Neutrophil (primary cell): ENCODE measurements around the gene LRBA.

Experiments used
- H3K27ac ChIP-seq: fragments of 200-600 bp; sonication (generic); 2 replicates; pipeline ENCODE4 v1.5.1; 2016; ENCODE audit warnings: mild to moderate bottlenecking, moderate library complexity
- H3K27me3 ChIP-seq: fragments of 200-600 bp; sonication (generic); 2 replicates; pipeline ENCODE4 v1.6.0; 2016; ENCODE audit warnings: mild to moderate bottlenecking
- H3K36me3 ChIP-seq: fragments of 200-600 bp; sonication (generic); 2 replicates; pipeline ENCODE4 v1.5.1; 2017
- H3K4me1 ChIP-seq, 2 experiments: fragments of 200-600 bp in 1 of 2; sonication (generic) in 1 of 2; 1 replicate in 1 of 2; 2 replicates in 1 of 2; pipeline versions ENCODE4 v1.5.1 to v1.6.1; 2013 to 2016; ENCODE audit warnings: low read depth in 1 of 2, low read length in 1 of 2, mild to moderate bottlenecking in 1 of 2, moderate library complexity in 1 of 2; ENCODE audit not compliant: control insufficient read depth in 1 of 2, insufficient read depth in 1 of 2
- H3K4me3 ChIP-seq, 2 experiments: fragments of 200-600 bp in 1 of 2; sonication (generic) in 1 of 2; 1 replicate in 1 of 2; 2 replicates in 1 of 2; pipeline ENCODE4 v1.5.1; 2013 to 2016; ENCODE audit warnings: low read depth in 1 of 2, low read length in 1 of 2, mild to moderate bottlenecking in 1 of 2, moderate library complexity in 1 of 2
- H3K9me3 ChIP-seq: fragments of 200-600 bp; sonication (generic); 2 replicates; pipeline ENCODE4 v1.5.1; 2016
- CTCF ChIP-seq: fragments of 200-600 bp; sonication (generic); IDR thresholded peaks from 2 replicates; pipeline ENCODE4 v1.5.1; 2016; ENCODE audit warnings: antibody characterized with exemption

The LRBA gene

GRCh38 chr4:150256225-150256620 lies 758.9 kb downstream of the LRBA start:
- Histone ChIP-seq H3K27ac (no peak overlapping the region), H3K36me3 (no peaks in the 10 kb centered on the region), H3K9me3 (no peaks in the 10 kb centered on the region), H3K4me3 (no peak overlapping the region), H3K27me3 (no peaks in the 10 kb centered on the region), H3K4me1 (no peaks in the 10 kb centered on the region)
- TF ChIP-seq CTCF: no peak

GRCh38 chr4:150255610-150256224 lies 759.4 kb downstream of the LRBA start:
- no peaks in the 10 kb centered on the region for H3K4me1 ChIP-seq
- no peaks in the 10 kb centered on the region for H3K36me3 ChIP-seq
- no peak overlapping the region for H3K4me3 ChIP-seq
- TF ChIP-seq CTCF: no peak
- no peaks in the 10 kb centered on the region for H3K27me3 ChIP-seq
- H3K27ac ChIP-seq: no peak overlapping the region
- no peaks in the 10 kb centered on the region for H3K9me3 ChIP-seq

- TF ChIP-seq CTCF: no peak
Measured at GRCh38 chr4:150253965-150254630, 761.0 kb downstream of the LRBA start.

GRCh38 chr4:150253416-150253815 lies 761.7 kb downstream of the LRBA start:
- Histone ChIP-seq H3K4me3 (no peak overlapping the region), H3K27ac (no peak overlapping the region), H3K4me1 (no peaks in the 10 kb centered on the region), H3K27me3 (no peaks in the 10 kb centered on the region), H3K9me3 (no peaks in the 10 kb centered on the region), H3K36me3 (no peaks in the 10 kb centered on the region)
- TF ChIP-seq CTCF: no peak

More at GRCh38 chr4:150253965-150254630, 761.0 kb downstream of the LRBA start:
- H3K9me3 ChIP-seq: no peaks in the 10 kb centered on the region
- no peaks in the 10 kb centered on the region for H3K27me3 ChIP-seq
- no peaks in the 10 kb centered on the region for H3K4me1 ChIP-seq
- no peaks in the 10 kb centered on the region for H3K36me3 ChIP-seq
- H3K27ac ChIP-seq: no peak overlapping the region
- no peak overlapping the region for H3K4me3 ChIP-seq

- H3K36me3 ChIP-seq: no peaks in the 10 kb centered on the region
- H3K9me3 ChIP-seq: no peaks in the 10 kb centered on the region
- no peak overlapping the region for H3K27ac ChIP-seq
- TF ChIP-seq CTCF: no peak
- no peaks in the 10 kb centered on the region for H3K4me1 ChIP-seq
- no peaks in the 10 kb centered on the region for H3K27me3 ChIP-seq
- H3K4me3 ChIP-seq: no peak overlapping the region
Measured at GRCh38 chr4:150252741-150253140, 762.3 kb downstream of the LRBA start.
